Measurements from ENCODE around the gene SETD2. TPM values are rescaled to one million over a fixed set of nuclear protein-coding genes. Genes with fewer than 3 reads are reported as not detected.

SETD2 gene
- total RNA-seq, 1 experiment from 2014 or later: 24.1 TPM

DNA sequence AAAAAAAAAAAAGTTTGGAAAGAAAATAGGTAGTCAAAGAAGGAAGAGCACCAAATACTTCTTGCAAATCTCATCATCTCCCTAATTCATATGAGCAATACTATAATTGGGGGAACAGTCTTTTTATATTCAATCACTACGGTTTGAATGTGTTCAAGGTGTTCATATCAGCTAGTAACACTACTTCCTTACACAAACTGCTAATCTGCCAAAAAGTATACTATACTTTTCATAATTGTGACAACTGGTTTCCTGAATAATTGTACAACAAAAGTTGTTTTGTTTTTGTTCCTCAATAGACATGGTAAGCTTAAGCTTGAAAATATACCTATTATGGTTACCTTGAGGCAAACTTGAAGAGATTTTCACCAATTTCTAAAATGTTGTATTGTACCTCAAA is 12.1 kb downstream of the SETD2 start:
- intact Hi-C loops (cut with micrococcal nuclease): loop anchor here (5.0 kb wide), 1 partner anchor 35 kb away; no protein-coding TSS in a partner anchor
- BruUV-seq (replicated peaks): no TSS peak
- H3K9me3 ChIP-seq (ENCODE audit: low read length): no peaks in the 10 kb centered on the region

DNA sequence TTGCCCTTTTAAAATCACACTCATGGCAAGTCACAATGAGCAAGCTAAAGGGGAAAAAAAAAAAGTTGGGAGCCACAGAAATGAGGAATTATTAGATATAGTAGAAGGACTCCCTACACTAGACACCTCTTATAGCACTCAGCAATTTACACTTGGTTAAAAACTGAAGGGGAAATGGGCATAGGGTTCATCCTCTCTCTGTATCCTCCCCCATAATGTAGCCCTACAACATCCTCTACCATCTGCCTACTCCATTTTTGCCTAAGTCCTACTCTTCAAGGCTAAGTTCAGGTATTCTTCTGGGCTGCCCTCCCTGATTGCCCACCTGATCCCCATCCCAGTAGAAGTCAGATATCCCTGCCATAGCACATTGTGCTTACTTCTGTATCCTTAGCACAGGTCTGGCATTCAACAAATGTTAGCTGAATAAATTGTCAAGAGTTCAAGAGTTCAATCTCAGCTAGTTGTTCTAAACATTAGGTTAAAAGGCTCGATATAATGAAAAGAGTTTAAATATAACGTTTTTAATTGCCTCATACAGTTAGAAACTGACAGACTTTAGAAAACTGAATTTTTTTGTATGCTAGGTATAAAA is 14.5 kb downstream of the SETD2 start:
- Histone ChIP-seq H3K79me2 (ENCODE audit: low read length) (peaks cover 100% of the 10 kb centered on the region), H3K9ac (ENCODE audit: low read length) (no peak overlapping the region), H3K9me3 (ENCODE audit: low read length) (no peaks in the 10 kb centered on the region), H3F3A (ENCODE audit: low read length, unreplicated experiment) (no peaks in the 10 kb centered on the region), H3K36me3 (ENCODE audit: low read depth, low read length) (no peaks in the 10 kb centered on the region), H3K27me3 (ENCODE audit: low read length) (no peaks in the 10 kb centered on the region), H3K4me2 (ENCODE audit: low read length) (no peak overlapping the region), H3K9me2 (replicated peaks; ENCODE audit: low read length) (no peaks in the 10 kb centered on the region), H3K4me1 (ENCODE audit: insufficient read depth, low read length) (no peaks in the 10 kb centered on the region), H3K27ac (ENCODE audit: low read length) (no peak overlapping the region), H3K4me3 (ENCODE audit: low read length) (no peak overlapping the region), H2AFZ (ENCODE audit: low read length) (no peak overlapping the region), H4K20me1 (ENCODE audit: low read length) (peaks cover 53% of the 10 kb centered on the region)
- POLR2A ChIA-PET (ENCODE audit: unreplicated experiment): no interaction called here
- CTCF ChIA-PET: no interaction called here
- intact Hi-C loops (cut with micrococcal nuclease): no loop called here
- no TSS peak for BruUV-seq (replicated peaks)
- TF ChIP-seq, protein P1, sequence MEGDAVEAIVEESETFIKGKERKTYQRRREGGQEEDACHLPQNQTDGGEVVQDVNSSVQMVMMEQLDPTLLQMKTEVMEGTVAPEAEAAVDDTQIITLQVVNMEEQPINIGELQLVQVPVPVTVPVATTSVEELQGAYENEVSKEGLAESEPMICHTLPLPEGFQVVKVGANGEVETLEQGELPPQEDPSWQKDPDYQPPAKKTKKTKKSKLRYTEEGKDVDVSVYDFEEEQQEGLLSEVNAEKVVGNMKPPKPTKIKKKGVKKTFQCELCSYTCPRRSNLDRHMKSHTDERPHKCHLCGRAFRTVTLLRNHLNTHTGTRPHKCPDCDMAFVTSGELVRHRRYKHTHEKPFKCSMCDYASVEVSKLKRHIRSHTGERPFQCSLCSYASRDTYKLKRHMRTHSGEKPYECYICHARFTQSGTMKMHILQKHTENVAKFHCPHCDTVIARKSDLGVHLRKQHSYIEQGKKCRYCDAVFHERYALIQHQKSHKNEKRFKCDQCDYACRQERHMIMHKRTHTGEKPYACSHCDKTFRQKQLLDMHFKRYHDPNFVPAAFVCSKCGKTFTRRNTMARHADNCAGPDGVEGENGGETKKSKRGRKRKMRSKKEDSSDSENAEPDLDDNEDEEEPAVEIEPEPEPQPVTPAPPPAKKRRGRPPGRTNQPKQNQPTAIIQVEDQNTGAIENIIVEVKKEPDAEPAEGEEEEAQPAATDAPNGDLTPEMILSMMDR (conservative IDR thresholded peaks at IDR 0.05; ENCODE audit: low read depth, low read length): no peak
- no peak for TF ChIP-seq EZH2 (IDR thresholded peaks at IDR 0.05; ENCODE audit: low read length, unreplicated experiment)
- TF ChIP-seq EZH2phosphoT487 (IDR thresholded peaks at IDR 0.05; ENCODE audit: borderline replicate concordance, low read length): no peak
- no peak for ATAC-seq
- no peak for DNase-seq

More for the DNA sequence above, 12.1 kb downstream of the SETD2 start:
- ChIA-PET CTCF (no interaction called here), POLR2A (ENCODE audit: unreplicated experiment) (interaction anchor here (0.5 to 0.7 kb wide), 2 partner anchors 55 to 151 kb away, joined by 3 to 14 read pairs; no protein-coding TSS in a partner anchor)
- DNase-seq (no peak), ATAC-seq (no peak)
- no peak overlapping the region for H3K27ac ChIP-seq (ENCODE audit: low read length)
- H3K27me3 ChIP-seq (ENCODE audit: low read length): no peaks in the 10 kb centered on the region
- no peaks in the 10 kb centered on the region for H3K4me1 ChIP-seq (ENCODE audit: insufficient read depth, low read length)
- no peak overlapping the region for H3K4me2 ChIP-seq (ENCODE audit: low read length)
- no peaks in the 10 kb centered on the region for H3K9me2 ChIP-seq (replicated peaks; ENCODE audit: low read length)
- H2AFZ ChIP-seq (ENCODE audit: low read length): no peak overlapping the region
- TF ChIP-seq, protein P1 (conservative IDR thresholded peaks at IDR 0.05; ENCODE audit: low read depth, low read length): no peak
- TF ChIP-seq EZH2phosphoT487 (IDR thresholded peaks at IDR 0.05; ENCODE audit: borderline replicate concordance, low read length) (no peak), EZH2 (IDR thresholded peaks at IDR 0.05; ENCODE audit: low read length, unreplicated experiment) (no peak)
- no peaks in the 10 kb centered on the region for H3K36me3 ChIP-seq (ENCODE audit: low read depth, low read length)
- H3K9ac ChIP-seq (ENCODE audit: low read length): no peak overlapping the region
- H3K79me2 ChIP-seq (ENCODE audit: low read length): peaks cover 100% of the 10 kb centered on the region
- H3F3A ChIP-seq (ENCODE audit: low read length, unreplicated experiment): no peaks in the 10 kb centered on the region
- peaks cover 65% of the 10 kb centered on the region for H4K20me1 ChIP-seq (ENCODE audit: low read length)
- no peak overlapping the region for H3K4me3 ChIP-seq (ENCODE audit: low read length)

DNA sequence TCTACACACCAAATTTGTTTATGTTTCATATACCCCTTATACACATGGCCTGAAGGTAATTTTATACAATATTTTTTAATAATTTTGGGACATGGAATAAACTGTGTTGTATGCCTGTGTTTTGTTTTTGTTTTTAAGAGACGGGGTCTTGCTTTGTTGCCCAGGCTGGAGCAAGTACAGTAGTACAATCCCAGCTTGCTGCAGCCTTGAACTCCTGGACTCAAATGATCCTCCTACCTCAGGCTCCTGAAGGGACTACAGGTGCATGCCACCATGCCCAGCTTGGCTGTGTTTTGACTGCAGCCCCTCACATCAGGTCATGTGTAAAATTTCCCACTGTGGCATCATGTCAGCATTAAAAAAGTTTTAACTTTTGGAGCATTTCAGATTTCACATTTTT is 18.6 kb downstream of the SETD2 start:
- no peak overlapping the region for H3K4me2 ChIP-seq (ENCODE audit: low read length)
- no peaks in the 10 kb centered on the region for H3K9me2 ChIP-seq (replicated peaks; ENCODE audit: low read length)
- H3K27me3 ChIP-seq (ENCODE audit: low read length): no peaks in the 10 kb centered on the region
- no peaks in the 10 kb centered on the region for H3K36me3 ChIP-seq (ENCODE audit: low read depth, low read length)
- peaks cover 38% of the 10 kb centered on the region for H4K20me1 ChIP-seq (ENCODE audit: low read length)
- ChIA-PET POLR2A (ENCODE audit: unreplicated experiment) (no interaction called here), CTCF (no interaction called here)
- H3K9ac ChIP-seq (ENCODE audit: low read length): no peak overlapping the region
- BruUV-seq (replicated peaks): no TSS peak
- no peaks in the 10 kb centered on the region for H3K4me1 ChIP-seq (ENCODE audit: insufficient read depth, low read length)
- TF ChIP-seq, protein P1 (conservative IDR thresholded peaks at IDR 0.05; ENCODE audit: low read depth, low read length): no peak
- TF ChIP-seq EZH2 (IDR thresholded peaks at IDR 0.05; ENCODE audit: low read length, unreplicated experiment) (no peak), EZH2phosphoT487 (IDR thresholded peaks at IDR 0.05; ENCODE audit: borderline replicate concordance, low read length) (no peak)
- H3K27ac ChIP-seq (ENCODE audit: low read length): no peak overlapping the region
- H3K9me3 ChIP-seq (ENCODE audit: low read length): no peaks in the 10 kb centered on the region
- no peak overlapping the region for H3K4me3 ChIP-seq (ENCODE audit: low read length)
- H3F3A ChIP-seq (ENCODE audit: low read length, unreplicated experiment): no peaks in the 10 kb centered on the region
- ATAC-seq (no peak), DNase-seq (no peak)
- intact Hi-C loops (cut with micrococcal nuclease): no loop called here
- peaks cover 100% of the 10 kb centered on the region for H3K79me2 ChIP-seq (ENCODE audit: low read length)
- no peak overlapping the region for H2AFZ ChIP-seq (ENCODE audit: low read length)
